CD4-positive, alpha-beta T cell treated with Interferon gamma for 1 hour (primary cell): Measurements from ENCODE around the gene RABIF.
"Not testable (repeated sequence)": the region's sequence is repeated elsewhere in the genome, so short reads cannot be mapped to it uniquely, and the experiment has no call there.

Experiments used
- DNase-seq: peaks from one replicate; pipeline ENCODE4 v3.0.0-alpha.2; 2020

The RABIF gene

GRCh38 chr1:202888531-202889360 is at the start of gene RABIF:
TSS of gene RABIF (minus strand) at chr1:202889149. CDS start at chr1:202889098, 51 bp downstream.
- DNase-seq: peak; percentile 97

GRCh38 chr1:202938287-202938925 is 49.5 kb upstream of the RABIF start:
- no peak for DNase-seq

GRCh38 chr1:202936409-202936808 is 47.5 kb upstream of the RABIF start:
- DNase-seq: not testable (repeated sequence)

GRCh38 chr1:202935844-202936243 is 46.9 kb upstream of the RABIF start:
- no peak for DNase-seq

GRCh38 chr1:202934755-202935154 is 45.8 kb upstream of the RABIF start:
- no peak for DNase-seq

GRCh38 chr1:202932476-202932875 is 43.5 kb upstream of the RABIF start:
- DNase-seq: no peak

GRCh38 chr1:202926581-202927491 is 37.9 kb upstream of the RABIF start, which contains the start of gene KLHL12:
TSS of gene KLHL12 (minus strand) at chr1:202927234. CDS start at chr1:202925162, 2,072 bp downstream.
- peak; percentile 94 for DNase-seq

- no peak for DNase-seq
Measured at GRCh38 chr1:202923533-202923932, 34.6 kb upstream of the RABIF start.

- no peak for DNase-seq
Measured at GRCh38 chr1:202919615-202920014, 30.7 kb upstream of the RABIF start.

- no peak for DNase-seq
Measured at GRCh38 chr1:202915146-202915545, 26.2 kb upstream of the RABIF start.

- not testable (repeated sequence) for DNase-seq
Measured at GRCh38 chr1:202912476-202912875, 23.5 kb upstream of the RABIF start.

- no peak for DNase-seq
Measured at GRCh38 chr1:202909494-202909893, 20.5 kb upstream of the RABIF start.

- no peak for DNase-seq
Measured at GRCh38 chr1:202908998-202909397, 20.0 kb upstream of the RABIF start.

- DNase-seq: no peak
Measured at GRCh38 chr1:202905331-202905730, 16.4 kb upstream of the RABIF start.

GRCh38 chr1:202903808-202904207 is 14.9 kb upstream of the RABIF start:
- DNase-seq: not testable (repeated sequence)

- no peak for DNase-seq
Measured at GRCh38 chr1:202901555-202901954, 12.6 kb upstream of the RABIF start.

GRCh38 chr1:202892501-202892900 is 3.6 kb upstream of the RABIF start:
- DNase-seq: no peak

GRCh38 chr1:202890392-202890791 is 1.4 kb upstream of the RABIF start:
- DNase-seq: no peak

- DNase-seq: no peak
Measured at GRCh38 chr1:202888221-202888530, 773 bp downstream of the RABIF start.

- DNase-seq: no peak
Measured at GRCh38 chr1:202880961-202881460, 7.9 kb downstream of the RABIF start.

GRCh38 chr1:202880062-202880461 is 8.9 kb downstream of the RABIF start:
- no peak for DNase-seq

- no peak for DNase-seq
Measured at GRCh38 chr1:202879128-202879527, 9.8 kb downstream of the RABIF start.

GRCh38 chr1:202873026-202873425 is 15.9 kb downstream of the RABIF start:
- no peak for DNase-seq
